Karpas-422 (cell line): ENCODE measurements around the gene DMD. TPM values are rescaled to one million over a fixed set of nuclear protein-coding genes. Genes with fewer than 3 reads are reported as not detected.
A peak's percentile ranks its signal among the peaks of the same experiment; 100 is the strongest.

Source experiments
- DNase-seq: peaks from one replicate; pipeline ENCODE4 v3.0.0-alpha.2; 2015
- H2AFZ ChIP-seq: fragments of 200-600 bp; sonication (generic); 2 replicates; pipeline ENCODE4 v1.6.1; 2014; ENCODE audit warnings: antibody characterized with exemption, low read length, mixed read lengths
- H3K27ac ChIP-seq: fragments of 200-600 bp; sonication (generic); 2 replicates; pipeline ENCODE4 v1.5.1; 2014; ENCODE audit warnings: mild to moderate bottlenecking, low read length, moderate library complexity
- H3K27me3 ChIP-seq: fragments of 200-600 bp; sonication (generic); 2 replicates; pipeline ENCODE4 v1.6.1; 2014; ENCODE audit warnings: low read length, mixed read lengths
- H3K36me3 ChIP-seq: fragments of 200-600 bp; sonication (generic); 2 replicates; pipeline ENCODE4 v1.6.1; 2014; ENCODE audit warnings: low read length, mixed read lengths; ENCODE audit not compliant: insufficient read depth
- H3K4me1 ChIP-seq: fragments of 200-600 bp; sonication (generic); 2 replicates; pipeline ENCODE4 v1.6.1; 2014; ENCODE audit warnings: mild to moderate bottlenecking, low read length, mixed read lengths
- H3K4me2 ChIP-seq: fragments of 200-600 bp; sonication (generic); 2 replicates; pipeline ENCODE4 v1.6.1; 2014; ENCODE audit warnings: low read length, low read depth, mild to moderate bottlenecking; ENCODE audit not compliant: poor library complexity, severe bottlenecking
- H3K4me3 ChIP-seq: fragments of 200-600 bp; sonication (generic); 2 replicates; pipeline ENCODE4 v1.5.1; 2014; ENCODE audit warnings: mild to moderate bottlenecking, antibody characterized with exemption, low read length, mixed read lengths
- H3K79me2 ChIP-seq: fragments of 200-600 bp; sonication (generic); 2 replicates; pipeline ENCODE4 v1.6.1; 2014; ENCODE audit warnings: mild to moderate bottlenecking, low read length, mixed read lengths
- H3K9ac ChIP-seq: fragments of 200-600 bp; sonication (generic); 2 replicates; pipeline ENCODE4 v1.6.0; 2014; ENCODE audit warnings: low read length
- H3K9me2 ChIP-seq: fragments of 200-600 bp; sonication (generic), shearing (Covaris generic); replicated peaks from 2 replicates; pipeline ENCODE4 v1.6.0; 2014; ENCODE audit warnings: mild to moderate bottlenecking, low read length, moderate library complexity; ENCODE audit not compliant: insufficient read depth
- H3K9me3 ChIP-seq: fragments of 300-700, 200-600 bp; sonication (generic); 2 replicates; pipeline ENCODE4 v1.6.1; 2014; ENCODE audit warnings: low read length, mixed read lengths
- H4K20me1 ChIP-seq: fragments of 200-600 bp; sonication (generic); 2 replicates; pipeline ENCODE4 v1.6.1; 2014; ENCODE audit warnings: mild to moderate bottlenecking, antibody characterized with exemption, low read length, low read depth; ENCODE audit not compliant: insufficient read depth
- total RNA-seq: library from RNA; depleted of rRNA; stranded (reverse); fragments of >200 nt; shearing (Covaris generic); gene quantifications from 2 replicates; pipeline ENCODE4 v1.2.3, GENCODE V29; 2014; ENCODE audit warnings: low replicate concordance

DMD gene
- total RNA-seq, 1 experiment from 2014 or later, result not detected

DNA sequence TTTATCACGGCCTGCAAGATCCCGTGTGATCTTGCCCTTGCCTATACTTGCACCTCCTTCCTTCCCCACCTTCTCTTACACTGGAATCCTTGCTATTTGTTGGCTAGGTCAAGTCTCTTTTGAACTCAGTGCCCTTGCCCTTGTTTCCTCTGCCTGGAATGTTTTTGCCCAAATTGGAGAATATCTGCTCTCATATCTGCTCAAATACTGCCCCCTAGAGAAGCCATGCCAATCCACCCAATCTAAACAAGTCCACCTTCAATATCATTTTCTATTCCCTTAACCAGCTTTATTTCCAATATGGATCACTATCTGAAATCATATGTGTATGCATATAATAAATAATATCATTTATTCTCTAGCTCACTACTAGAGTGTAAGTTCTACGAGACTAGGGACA lies 1095.3 kb downstream of the DMD start:
- H3K79me2 ChIP-seq, result no peaks in the 10 kb centered on the region
- H3K4me2 ChIP-seq, result no peak overlapping the region
- H3K9me3 ChIP-seq, result peaks cover 9% of the 10 kb centered on the region; the same call in 1 of the 2 replicates
- H3K9ac ChIP-seq, result no peak overlapping the region
- H2AFZ ChIP-seq, result no peak overlapping the region
- peak; percentile 39 for DNase-seq
- no peaks in the 10 kb centered on the region for H3K27me3 ChIP-seq
- no peak overlapping the region for H3K27ac ChIP-seq
- no peak overlapping the region for H3K4me3 ChIP-seq
- no peaks in the 10 kb centered on the region for H4K20me1 ChIP-seq
- no peaks in the 10 kb centered on the region for H3K9me2 ChIP-seq
- no peaks in the 10 kb centered on the region for H3K36me3 ChIP-seq
- H3K4me1 ChIP-seq, result no peaks in the 10 kb centered on the region

DNA sequence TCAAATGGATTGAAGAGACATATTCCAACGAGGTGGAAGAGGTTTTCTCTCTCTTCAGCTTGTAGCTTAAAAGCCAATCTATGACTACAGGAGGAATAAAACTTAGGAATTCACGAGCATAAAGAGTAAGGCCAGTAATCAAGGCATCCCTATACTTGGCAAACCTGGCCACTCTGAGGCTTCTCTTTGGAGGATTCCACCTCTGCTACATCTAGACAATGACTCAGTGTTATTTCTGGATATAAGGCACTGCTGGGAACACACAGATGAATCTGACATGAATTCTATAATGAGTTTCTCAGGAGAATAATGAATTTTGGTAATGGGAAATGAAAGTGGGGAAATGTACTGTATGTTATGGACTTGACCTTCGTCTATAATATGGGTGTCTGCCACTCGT lies 1123.7 kb downstream of the DMD start:
- no peak for DNase-seq

DNA sequence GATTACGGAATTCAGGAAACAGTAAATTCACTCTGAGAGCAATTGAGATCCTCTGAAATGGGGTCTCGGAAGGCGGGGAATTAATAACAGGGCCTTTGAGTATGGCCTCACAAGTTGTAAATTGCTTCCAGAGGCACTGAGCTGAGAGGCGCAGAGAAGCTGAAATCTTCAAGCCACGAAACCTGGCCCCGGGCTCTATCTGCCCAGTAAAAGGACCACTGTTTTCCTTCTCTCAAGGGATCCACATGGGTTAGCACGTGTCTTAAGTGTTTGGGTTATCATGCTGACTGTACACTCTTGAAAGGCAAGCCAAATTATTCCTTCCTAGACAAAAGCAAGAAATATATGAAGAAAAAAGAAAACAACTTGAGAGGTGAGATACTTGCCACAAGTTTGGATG lies 1126.6 kb downstream of the DMD start:
- Histone ChIP-seq H3K27me3 (no peaks in the 10 kb centered on the region), H3K4me3 (no peak overlapping the region), H3K36me3 (no peaks in the 10 kb centered on the region), H3K4me2 (no peak overlapping the region), H2AFZ (no peak overlapping the region), H3K9me3 (peaks cover 13% of the 10 kb centered on the region), H3K9me2 (no peaks in the 10 kb centered on the region), H3K9ac (no peak overlapping the region), H3K4me1 (no peaks in the 10 kb centered on the region), H3K27ac (no peak overlapping the region), H3K79me2 (no peaks in the 10 kb centered on the region), H4K20me1 (no peaks in the 10 kb centered on the region)
- no peak for DNase-seq

More for the DNA sequence above, 1123.7 kb downstream of the DMD start:
- no peak overlapping the region for H3K9ac ChIP-seq
- H3K27ac ChIP-seq, result no peak overlapping the region
- H3K4me1 ChIP-seq, result no peaks in the 10 kb centered on the region
- no peak overlapping the region for H3K4me3 ChIP-seq
- no peaks in the 10 kb centered on the region for H3K36me3 ChIP-seq
- no peak overlapping the region for H3K4me2 ChIP-seq
- H3K27me3 ChIP-seq, result no peaks in the 10 kb centered on the region
- no peaks in the 10 kb centered on the region for H3K79me2 ChIP-seq
- H3K9me2 ChIP-seq, result no peaks in the 10 kb centered on the region
- H2AFZ ChIP-seq, result no peak overlapping the region
- H4K20me1 ChIP-seq, result no peaks in the 10 kb centered on the region
- H3K9me3 ChIP-seq, result peaks cover 13% of the 10 kb centered on the region

DNA sequence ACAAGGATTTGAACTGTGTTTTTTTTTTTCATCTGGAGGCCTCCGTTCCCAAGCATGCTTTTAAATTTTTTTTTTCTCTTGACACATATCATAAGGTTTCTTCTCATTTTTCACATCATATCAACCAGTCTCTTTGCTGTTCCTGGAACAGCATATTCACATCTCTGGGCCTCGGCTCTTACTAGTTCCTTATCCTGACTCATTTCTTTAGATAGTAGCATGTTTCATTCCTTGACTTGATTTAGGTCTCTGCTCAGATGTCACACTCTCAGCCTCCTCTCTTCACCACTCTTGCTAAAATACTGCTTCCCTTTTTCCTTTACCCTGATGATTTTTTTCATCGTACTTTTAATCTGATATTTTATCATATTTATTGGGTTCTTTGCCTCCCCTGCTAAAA lies 1163.1 kb downstream of the DMD start:
- Histone ChIP-seq H3K27ac (no peak overlapping the region), H3K27me3 (no peaks in the 10 kb centered on the region), H3K9me3 (no peaks in the 10 kb centered on the region), H2AFZ (no peak overlapping the region), H3K36me3 (no peaks in the 10 kb centered on the region), H3K4me2 (no peak overlapping the region), H3K9me2 (no peaks in the 10 kb centered on the region), H3K9ac (no peak overlapping the region), H3K4me1 (no peaks in the 10 kb centered on the region), H3K79me2 (no peaks in the 10 kb centered on the region), H4K20me1 (no peaks in the 10 kb centered on the region), H3K4me3 (no peak overlapping the region)
- DNase-seq, result no peak

DNA sequence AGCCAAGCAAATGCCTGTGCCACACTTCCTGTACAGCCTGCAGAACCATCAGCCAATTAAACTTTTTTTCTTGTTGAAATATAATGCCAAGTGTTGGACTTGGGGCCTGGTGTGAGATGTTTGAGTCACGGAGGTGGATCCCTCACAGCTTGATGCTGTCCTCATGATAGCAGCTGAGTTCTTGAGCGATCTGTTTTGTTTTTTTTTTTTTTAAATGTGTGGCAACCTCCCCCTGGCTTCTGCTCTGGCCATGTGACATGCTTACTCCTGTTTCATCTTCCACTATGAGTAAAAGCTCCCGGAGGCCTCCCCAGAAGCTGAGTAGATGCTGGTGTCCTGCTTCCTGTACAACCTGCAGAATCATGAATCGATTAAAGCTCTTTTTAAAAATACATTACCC lies 1166.2 kb downstream of the DMD start:
- no peak for DNase-seq
- no peak overlapping the region for H3K4me2 ChIP-seq
- no peaks in the 10 kb centered on the region for H3K9me2 ChIP-seq
- H3K27me3 ChIP-seq, result no peaks in the 10 kb centered on the region
- no peaks in the 10 kb centered on the region; the same call in 1 of the 2 replicates for H3K9me3 ChIP-seq
- H3K79me2 ChIP-seq, result no peaks in the 10 kb centered on the region
- H3K36me3 ChIP-seq, result no peaks in the 10 kb centered on the region
- no peak overlapping the region for H2AFZ ChIP-seq
- no peak overlapping the region for H3K4me3 ChIP-seq
- no peaks in the 10 kb centered on the region for H4K20me1 ChIP-seq
- H3K4me1 ChIP-seq, result no peaks in the 10 kb centered on the region
- H3K27ac ChIP-seq, result no peak overlapping the region
- H3K9ac ChIP-seq, result no peak overlapping the region

DNA sequence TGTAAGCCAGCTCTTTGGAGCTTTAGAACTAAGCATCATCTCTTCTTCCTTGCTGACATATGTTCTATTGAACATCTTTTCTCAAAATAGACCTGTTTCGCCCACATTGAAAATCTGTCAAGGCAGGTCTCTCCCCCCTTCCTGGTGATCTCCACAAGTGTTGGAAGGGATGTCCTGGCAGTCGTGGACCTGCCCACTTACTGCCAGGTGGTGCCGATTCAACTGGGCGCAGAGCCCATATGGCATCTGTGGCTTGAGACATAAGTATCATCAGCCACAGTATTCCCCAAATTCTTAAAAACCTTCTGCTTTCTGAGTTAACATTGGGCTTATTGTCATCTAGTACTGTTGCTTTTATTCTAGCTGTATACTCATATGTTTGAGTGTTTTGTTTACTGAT lies 1170.2 kb downstream of the DMD start:
- Histone ChIP-seq H3K4me2 (no peak overlapping the region), H3K27ac (no peak overlapping the region), H3K9me2 (no peaks in the 10 kb centered on the region), H3K27me3 (no peaks in the 10 kb centered on the region), H3K4me1 (no peaks in the 10 kb centered on the region), H3K79me2 (no peaks in the 10 kb centered on the region), H3K4me3 (no peak overlapping the region), H2AFZ (no peak overlapping the region), H4K20me1 (no peaks in the 10 kb centered on the region), H3K9ac (no peak overlapping the region), H3K36me3 (no peaks in the 10 kb centered on the region), H3K9me3 (peaks cover 5% of the 10 kb centered on the region)
- DNase-seq, result no peak

DNA sequence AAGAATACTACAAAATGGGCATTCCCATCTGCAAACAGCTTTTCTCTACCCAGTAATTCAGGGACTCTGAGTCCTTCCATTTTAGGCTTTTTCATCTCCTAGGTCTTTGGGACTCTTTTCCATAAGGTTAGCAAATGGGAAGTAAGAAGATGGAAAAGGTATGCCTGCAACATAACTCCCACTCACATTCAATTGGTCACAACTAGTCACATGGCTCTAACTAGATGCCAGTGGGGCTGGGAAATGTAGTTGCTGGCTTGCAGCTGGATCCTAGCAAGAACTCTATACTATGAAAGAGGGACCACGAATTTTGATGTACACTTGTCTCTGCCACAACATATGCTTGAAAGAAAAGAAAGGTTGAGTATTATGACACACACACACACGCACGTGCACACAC lies 1184.6 kb downstream of the DMD start:
- Histone ChIP-seq H3K9me2 (no peaks in the 10 kb centered on the region), H3K4me2 (no peak overlapping the region), H4K20me1 (no peaks in the 10 kb centered on the region), H3K79me2 (no peaks in the 10 kb centered on the region), H2AFZ (no peak overlapping the region), H3K9ac (no peak overlapping the region), H3K27ac (no peak overlapping the region), H3K27me3 (no peaks in the 10 kb centered on the region), H3K4me3 (no peak overlapping the region), H3K4me1 (no peaks in the 10 kb centered on the region), H3K36me3 (no peaks in the 10 kb centered on the region), H3K9me3 (no peaks in the 10 kb centered on the region; the same call in 1 of the 2 replicates)
- no peak for DNase-seq

DNA sequence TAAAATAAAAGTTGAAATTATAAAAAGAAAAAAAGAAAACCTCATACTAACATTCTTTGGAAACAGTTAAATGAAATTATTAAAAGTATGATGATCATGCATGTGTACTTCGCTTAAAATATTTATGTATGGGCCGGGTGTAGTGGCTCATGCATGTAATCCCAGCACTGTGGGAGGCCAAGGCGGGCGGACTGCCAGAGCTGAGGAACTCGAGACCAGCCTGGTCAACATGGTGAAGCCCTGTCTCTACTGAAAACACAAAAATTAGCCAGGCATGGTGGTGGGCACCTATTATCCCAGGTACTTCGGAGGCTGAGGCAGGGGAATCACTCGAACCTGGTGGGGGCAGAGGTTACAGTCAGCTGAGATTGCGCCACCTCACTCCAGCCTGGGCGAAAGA lies 1187.3 kb downstream of the DMD start:
- Histone ChIP-seq H3K27me3 (no peaks in the 10 kb centered on the region), H3K79me2 (no peaks in the 10 kb centered on the region), H3K9me2 (no peaks in the 10 kb centered on the region), H2AFZ (no peak overlapping the region), H3K36me3 (no peaks in the 10 kb centered on the region), H3K4me1 (no peaks in the 10 kb centered on the region), H3K4me2 (no peak overlapping the region), H4K20me1 (no peaks in the 10 kb centered on the region), H3K9me3 (no peaks in the 10 kb centered on the region; the same call in 1 of the 2 replicates), H3K27ac (no peak overlapping the region), H3K9ac (no peak overlapping the region), H3K4me3 (no peak overlapping the region)
- DNase-seq, result no peak

DNA sequence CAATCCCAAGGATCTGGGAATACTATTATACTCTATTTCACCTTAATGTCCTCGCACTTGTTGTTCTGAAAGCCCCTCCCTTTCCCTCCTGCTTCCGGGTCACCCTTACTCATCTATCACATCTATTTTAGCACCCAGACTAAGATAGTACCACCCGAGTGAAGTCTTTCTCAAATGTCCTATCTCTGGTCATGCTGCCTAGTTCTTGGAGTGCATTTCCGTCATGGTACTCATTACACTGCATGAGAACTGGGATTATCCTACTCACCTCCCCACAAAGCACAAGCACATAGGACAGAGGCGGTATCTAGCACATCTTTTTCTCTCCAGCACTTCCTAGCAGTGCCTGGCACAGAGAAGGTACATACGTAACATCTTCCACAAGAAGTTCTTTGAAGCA lies 1195.2 kb downstream of the DMD start:
- Histone ChIP-seq H3K27me3 (no peaks in the 10 kb centered on the region), H3K9me3 (no peaks in the 10 kb centered on the region), H3K9me2 (no peaks in the 10 kb centered on the region), H3K4me1 (no peaks in the 10 kb centered on the region), H3K4me3 (no peak overlapping the region), H4K20me1 (no peaks in the 10 kb centered on the region), H3K9ac (no peak overlapping the region), H2AFZ (no peak overlapping the region), H3K27ac (no peak overlapping the region), H3K4me2 (no peak overlapping the region), H3K79me2 (no peaks in the 10 kb centered on the region), H3K36me3 (no peaks in the 10 kb centered on the region)
- DNase-seq, result no peak
